ENCODE measurements around the gene NCKAP5. TPM values are rescaled to one million over a fixed set of nuclear protein-coding genes. Genes with fewer than 3 reads are reported as not detected.
"Not testable (repeated sequence)": the region's sequence is repeated elsewhere in the genome, so short reads cannot be mapped to it uniquely, and the experiment has no call there.

The NCKAP5 gene
- polyA plus RNA-seq, 4 donors, result 3.1 to 8.4 (median 7.2) TPM

DNA sequence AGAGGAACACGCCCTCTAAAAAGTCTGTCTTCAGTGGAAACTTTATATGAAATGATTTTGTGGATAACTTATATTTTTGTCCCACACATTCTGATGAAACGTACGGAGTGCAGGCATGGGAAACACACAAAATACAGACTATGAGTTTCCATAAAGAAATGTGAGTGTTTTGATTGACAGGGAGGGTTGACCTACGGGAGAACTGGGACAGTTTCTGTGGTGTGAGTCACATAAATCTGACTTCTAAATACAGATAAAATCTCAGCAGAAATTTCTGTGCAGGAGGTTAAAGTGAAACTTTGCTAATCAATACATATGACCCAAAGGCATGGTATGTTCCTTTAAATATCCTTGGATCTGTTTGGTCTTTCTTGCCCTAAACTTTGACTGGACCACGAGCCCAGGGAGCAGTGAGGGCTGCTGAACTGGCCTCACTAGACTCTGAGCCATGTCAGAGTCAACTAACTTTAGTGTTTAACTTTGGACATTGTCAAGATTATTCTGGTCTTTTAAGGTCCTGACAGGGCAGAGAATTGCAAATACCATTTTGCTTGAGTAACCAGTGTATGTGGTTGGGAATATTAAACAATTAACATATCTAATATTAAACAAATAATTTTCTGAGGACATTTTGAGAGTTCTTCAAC is 691.4 kb downstream of the NCKAP5 start:
- DNase-seq (ENCODE audit: low read depth in 4 of 4, low spot score in 3 of 4), result no peak

DNA sequence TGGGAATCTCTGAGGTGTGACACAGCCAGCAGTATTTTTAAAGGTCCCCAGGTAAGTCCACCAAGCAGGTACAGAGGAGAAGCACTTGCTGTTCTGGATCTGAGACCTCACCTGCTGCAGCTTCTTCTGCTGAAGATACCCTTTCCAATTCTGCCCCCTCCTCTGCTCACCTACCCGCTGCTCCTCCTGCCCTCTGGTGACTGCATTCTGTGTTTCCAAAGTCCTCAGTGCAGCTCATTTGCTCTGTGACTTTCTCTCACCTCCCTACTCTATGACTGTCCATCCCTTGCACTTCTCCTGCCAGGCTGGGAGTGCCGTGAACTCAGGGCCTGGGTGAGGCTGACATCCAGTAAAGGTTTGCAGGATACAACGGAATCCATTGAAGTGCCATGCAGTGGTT is 693.1 kb downstream of the NCKAP5 start:
- DNase-seq (ENCODE audit: low read depth in 4 of 4, low spot score in 3 of 4), result no peak

DNA sequence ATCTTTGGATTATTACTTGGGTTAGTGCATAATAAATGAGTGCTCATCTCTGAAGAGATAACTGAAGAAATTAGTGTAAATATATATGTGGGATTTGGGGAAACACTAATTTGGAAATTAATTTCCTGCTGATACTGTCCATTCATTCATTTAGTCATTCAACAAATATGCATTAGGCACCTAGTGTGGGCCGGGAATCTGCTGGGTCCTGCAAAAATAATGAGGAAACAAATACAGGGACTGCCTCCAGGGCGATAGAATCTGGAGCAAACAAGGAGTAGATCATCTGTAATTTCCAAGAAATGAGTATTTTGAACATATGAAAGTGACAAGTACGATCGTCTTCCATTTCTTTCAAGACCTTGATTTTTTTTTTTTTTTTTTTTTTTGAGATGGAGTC is 694.5 kb downstream of the NCKAP5 start:
- DNase-seq (ENCODE audit: low read depth in 4 of 4, low spot score in 3 of 4), result no peak

DNA sequence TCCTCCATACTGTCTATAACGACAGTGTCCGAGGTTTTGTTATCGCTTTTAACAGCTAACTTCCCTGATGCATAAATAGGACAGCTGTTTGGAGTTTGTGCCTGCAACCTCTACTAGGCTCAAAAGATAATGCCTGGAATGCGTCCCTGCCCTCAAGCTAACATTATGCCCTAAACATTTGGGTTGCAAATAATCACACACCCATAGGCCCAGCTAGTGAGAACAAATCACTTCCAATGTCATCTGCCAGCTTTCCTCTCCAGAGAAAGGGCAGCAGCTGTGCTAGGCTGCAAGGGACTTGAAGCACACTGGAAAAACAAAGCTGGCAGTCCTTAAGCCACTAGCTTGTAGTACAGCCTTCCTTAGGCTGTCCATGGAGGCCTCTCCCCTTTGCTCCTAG is 696.4 kb downstream of the NCKAP5 start:
- DNase-seq (ENCODE audit: low read depth in 4 of 4, low spot score in 3 of 4), result no peak

DNA sequence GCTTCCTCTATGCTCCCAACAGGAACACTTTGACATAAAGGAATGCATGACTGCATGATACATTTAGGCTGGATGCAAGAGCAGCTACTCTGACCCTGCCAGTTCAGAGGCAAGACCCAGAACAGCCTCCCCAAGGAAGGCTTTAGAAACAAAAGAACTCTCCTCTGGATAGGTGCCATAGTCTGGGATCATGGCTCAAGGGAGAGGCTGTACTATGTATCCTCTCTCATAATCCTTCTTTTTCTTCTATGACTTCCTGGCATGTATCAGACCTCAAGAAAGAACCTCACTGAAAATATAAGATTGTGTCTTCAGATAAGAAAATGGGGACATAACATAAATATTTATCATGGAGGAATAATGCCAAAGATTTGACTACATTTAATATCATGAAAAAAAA is 704.3 kb downstream of the NCKAP5 start:
- DNase-seq (ENCODE audit: low read depth in 4 of 4, low spot score in 3 of 4), result no peak

DNA sequence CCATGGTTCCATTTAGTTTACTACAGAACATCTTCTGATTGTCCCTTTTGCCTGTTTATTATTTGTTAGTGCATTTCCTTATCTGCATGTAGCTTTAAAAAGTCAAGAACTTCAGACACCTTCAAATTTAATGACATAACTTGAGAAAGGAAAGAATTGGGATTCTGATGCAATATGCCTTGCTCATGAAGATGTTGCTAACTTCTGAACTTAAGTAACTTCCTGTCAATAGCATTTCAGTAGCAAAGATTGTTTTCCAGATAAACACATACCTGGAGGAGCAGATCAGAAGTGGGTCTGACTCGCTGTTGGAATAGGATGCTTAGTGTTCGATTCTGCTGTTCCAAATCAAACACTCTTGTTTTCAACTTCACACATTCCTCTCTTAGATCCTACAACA is 708.0 kb downstream of the NCKAP5 start:
- DNase-seq (ENCODE audit: low read depth in 4 of 4, low spot score in 3 of 4), result no peak

DNA sequence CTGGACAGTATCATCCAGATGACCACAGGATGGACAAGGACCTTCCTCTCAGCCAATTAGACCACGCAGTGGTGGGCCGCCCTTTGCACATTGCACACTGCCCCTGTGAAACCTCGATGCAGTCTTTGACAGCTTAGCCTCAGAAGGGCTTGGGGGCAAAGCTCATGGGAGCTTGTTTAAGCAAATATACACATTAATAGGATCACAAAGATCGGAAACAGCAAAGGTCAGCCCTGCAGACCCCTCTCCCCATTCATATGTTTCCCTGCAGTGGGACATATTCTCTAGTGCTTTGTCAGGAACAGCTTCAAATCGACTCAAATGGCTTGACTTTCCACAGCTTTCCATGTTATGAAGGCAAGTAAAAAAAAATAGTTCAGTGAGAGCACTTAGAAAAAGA is 708.7 kb downstream of the NCKAP5 start:
- no peak for DNase-seq (ENCODE audit: low read depth in 4 of 4, low spot score in 3 of 4)

DNA sequence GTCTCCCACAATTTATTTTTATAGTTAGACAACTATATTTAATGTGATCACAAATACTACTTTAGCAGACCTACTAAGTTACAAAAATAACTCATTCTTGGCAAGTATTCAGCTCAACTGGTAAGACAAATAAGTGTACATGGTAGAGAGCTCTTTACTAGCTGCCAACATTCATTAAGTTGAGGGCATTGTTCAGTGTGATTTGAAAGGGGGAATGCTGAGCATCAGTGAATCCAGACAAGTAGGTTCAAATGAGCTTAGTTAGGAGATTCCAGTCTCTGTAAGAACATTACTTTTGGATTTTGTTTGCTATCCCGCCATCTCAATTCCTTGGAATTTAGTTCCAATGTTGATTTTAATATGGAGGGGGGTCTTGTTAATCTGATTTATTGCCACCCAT is 710.9 kb downstream of the NCKAP5 start:
- no peak for DNase-seq (ENCODE audit: low read depth in 4 of 4, low spot score in 3 of 4)

DNA sequence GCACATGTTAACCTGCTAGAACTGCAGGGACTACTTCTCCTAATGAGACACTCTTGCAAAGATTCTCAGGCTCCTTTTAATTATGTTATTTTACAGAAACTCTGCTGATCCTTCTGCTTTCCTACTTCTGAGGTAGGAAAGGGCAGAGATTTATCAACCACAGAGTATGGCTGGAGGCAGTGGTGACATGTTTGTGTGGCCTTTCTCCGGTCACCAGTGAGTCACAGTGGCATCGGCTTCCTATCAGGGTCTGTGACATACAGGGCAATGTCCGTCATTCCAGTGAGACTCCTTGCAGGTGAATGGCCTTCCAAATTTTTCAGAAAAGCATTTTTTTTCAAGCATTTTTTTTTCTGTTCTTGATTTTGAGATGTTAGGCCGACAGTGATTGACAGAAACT is 717.6 kb downstream of the NCKAP5 start:
- no peak for DNase-seq (ENCODE audit: low read depth in 4 of 4, low spot score in 3 of 4)

DNA sequence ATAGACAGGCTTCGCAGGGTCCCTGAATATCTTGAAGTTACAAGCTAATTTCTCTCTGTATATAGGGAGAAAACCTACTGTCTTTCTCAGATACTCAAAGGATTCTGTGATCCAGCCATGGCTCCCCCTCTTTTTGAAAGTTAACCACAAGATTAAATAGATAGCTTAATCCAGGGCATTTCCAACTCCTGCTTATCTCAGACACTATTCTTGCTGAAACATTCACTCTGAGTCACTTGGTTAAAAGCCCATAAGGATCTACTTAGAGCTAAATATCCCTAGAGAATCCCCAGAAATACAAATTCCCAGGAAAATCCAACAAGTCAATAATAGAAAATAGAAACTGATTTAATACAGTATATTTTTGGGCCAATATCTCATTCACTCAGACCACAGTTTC is 719.1 kb downstream of the NCKAP5 start:
- no peak for DNase-seq (ENCODE audit: low read depth in 4 of 4, low spot score in 3 of 4)

DNA sequence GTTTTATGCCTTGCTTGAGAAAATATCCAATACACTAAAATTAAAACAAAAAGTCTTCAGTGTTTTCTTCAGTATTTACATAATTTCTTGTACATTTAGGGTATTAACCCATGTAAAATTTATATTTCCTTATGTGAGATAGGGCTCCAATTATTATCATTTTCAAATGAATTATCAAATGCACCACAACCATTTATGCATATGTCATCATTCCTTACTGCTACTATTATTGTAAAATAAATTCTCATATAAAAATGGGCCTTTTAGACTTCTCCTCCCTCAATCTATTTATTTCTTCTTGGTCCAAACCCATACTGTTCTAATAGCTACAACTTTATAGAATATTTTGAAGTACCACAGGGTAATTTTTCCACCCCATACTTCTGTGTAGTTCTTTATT is 722.9 kb downstream of the NCKAP5 start:
- no peak for DNase-seq (ENCODE audit: low read depth in 4 of 4, low spot score in 3 of 4)

DNA sequence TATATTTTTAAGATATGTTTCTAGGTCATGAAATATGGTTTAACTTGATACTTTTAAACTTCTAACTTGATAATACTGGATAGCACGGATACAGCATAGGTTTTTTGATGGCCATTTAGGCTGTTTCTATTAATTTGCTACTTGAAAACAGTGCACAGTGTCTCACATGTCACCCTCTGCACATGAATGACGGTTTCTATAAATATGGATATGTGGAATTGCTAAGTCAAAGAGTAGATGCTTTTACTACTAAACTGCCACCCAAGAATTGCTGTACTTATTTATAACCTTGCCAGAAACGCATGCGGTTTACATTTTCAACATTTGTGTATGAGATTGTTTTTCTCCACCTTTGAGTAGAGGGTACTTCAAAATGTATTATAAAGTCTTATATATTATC is 723.7 kb downstream of the NCKAP5 start:
- DNase-seq (ENCODE audit: low read depth in 4 of 4, low spot score in 3 of 4), result no peak

DNA sequence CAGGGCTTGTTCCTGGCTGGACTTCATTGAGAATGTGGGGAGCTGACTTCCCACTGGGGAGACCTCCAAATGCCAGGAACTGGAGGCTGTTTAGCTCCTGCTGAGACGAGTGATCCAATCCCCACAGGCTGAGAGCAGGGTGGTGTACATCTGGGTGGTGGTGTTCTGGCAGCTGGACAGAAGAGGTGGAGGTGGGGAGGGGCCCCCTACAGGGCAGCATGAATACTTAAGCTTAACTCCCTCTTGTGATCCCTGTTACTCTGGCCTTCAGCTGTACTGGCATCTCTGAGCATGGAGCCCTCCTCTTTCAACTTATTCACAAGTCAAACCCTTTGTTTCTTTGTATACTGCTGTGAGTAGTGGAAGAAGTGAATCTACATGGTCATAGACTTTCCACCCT is 730.5 kb downstream of the NCKAP5 start:
- no peak for DNase-seq (ENCODE audit: low read depth in 4 of 4, low spot score in 3 of 4)

DNA sequence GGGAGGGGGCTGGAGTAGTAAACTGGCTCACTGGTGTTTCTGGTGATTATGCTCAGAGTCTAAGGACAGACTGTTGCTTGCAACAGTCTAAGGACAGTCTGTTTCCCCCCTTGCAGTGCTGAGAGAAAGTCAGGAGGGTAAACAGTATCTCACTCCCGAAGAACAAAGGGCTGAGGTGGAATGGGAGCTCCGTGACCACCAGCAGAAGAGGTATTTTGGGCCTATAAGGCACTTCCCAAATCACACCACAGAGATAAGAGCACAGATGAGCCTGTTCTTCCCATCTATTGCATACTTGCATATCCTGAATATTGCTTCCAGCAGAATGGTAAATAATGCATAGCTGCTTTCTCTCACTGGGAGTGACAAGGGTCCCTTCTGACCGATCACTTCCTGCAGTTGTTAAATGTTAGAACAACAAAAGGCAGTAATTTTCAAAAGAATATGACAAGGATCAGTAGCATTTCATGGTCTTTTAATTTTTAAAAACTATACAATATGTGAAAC is 737.9 kb downstream of the NCKAP5 start:
- DNase-seq (ENCODE audit: low read depth in 4 of 4, low spot score in 3 of 4), result no peak

DNA sequence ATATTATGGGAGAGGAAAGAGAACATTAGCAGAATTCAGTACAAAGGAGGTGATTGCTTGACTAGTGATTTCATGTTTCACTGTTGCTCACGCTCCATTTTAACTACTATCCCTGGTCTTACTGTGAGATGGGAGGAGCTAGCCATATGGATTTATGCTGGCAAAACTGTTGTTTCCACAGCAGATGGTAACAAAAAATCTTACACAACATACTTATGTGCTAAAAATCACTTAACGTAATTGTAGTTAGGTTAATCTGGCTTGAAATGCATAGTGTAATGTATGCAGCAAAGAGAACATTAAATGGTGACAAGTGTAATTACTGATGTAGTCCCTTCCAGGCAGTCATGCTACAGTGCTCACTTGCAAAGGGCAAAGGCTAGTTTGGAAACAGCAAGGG is 742.7 kb downstream of the NCKAP5 start:
- DNase-seq (ENCODE audit: low read depth in 4 of 4, low spot score in 3 of 4), result no peak

DNA sequence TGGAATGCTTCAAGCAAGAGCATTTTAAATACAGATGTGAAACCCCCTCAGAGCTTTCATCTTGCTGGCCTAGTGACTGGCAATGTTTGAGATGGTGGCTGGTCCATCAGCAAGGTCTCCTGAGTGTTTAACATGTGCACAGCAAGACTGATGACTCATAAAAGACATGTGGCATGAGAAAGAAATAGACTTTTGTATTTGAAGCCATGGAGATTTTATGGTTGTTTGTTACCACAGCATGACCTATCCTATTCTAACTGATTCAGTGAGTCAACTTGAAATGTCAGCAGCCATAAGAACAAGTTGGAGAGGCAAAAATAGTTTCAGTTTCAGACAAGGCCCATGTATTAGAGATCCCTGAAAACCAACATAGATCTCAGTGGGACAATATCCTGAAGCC is 743.5 kb downstream of the NCKAP5 start:
- no peak for DNase-seq (ENCODE audit: low read depth in 4 of 4, low spot score in 3 of 4)

DNA sequence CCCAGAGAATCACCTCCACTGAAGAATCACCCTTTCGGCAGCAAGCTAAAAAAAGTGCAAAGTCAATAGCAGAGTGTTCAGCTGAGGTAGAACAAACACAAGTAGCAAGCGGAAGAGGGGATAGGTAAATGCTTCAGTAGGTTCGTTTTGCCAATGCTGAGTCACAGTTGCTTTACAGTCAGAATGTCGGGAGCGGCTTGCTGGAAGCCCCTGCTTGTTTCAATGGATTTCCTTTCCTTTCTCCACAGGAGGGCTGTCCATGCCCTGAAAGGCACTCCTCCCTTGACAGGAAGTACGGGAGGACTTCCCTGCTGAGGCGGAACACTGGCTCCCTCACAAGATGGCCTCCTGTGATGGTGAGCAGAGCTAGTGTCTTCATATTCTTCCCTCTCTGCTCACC is 752.0 kb downstream of the NCKAP5 start:
- no peak for DNase-seq (ENCODE audit: low read depth in 4 of 4, low spot score in 3 of 4)

DNA sequence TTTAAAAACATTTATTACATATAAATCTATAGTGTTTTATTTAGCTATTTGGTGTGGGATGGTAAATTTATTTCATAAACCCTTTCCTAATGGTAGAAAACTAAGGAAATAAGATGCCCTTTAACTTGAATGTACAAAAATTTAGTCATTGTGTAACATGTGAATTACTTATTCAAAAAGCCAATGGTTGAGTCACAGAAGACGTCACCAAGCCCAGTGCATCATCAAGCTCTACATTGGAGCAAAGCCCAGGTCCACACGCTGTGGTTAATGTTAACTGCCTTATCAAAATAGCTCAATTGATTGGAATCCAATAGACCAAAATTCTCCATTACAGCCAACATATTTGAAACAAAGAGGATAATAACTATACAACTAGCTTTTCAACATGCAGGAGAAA is 752.7 kb downstream of the NCKAP5 start:
- DNase-seq (ENCODE audit: low read depth in 4 of 4, low spot score in 3 of 4), result no peak

DNA sequence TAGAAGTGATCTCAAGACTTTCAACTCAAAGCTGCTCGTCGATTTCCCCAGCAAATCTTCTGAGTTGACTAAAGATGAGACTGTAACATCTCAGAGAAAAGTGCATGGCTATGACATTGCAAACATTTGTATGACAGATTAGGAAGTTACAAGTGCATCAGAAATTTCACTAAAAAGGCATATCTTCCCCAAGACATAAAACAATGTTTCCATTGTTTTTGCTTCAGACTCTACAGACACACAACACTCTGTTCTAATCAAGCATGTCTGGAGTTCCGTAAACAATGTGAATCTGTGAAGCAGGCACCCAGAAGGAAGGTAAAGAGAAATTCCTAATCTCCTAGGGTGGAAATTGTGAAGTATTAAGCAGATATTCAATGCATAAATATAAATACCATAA is 753.6 kb downstream of the NCKAP5 start:
- no peak for DNase-seq (ENCODE audit: low read depth in 4 of 4, low spot score in 3 of 4)

DNA sequence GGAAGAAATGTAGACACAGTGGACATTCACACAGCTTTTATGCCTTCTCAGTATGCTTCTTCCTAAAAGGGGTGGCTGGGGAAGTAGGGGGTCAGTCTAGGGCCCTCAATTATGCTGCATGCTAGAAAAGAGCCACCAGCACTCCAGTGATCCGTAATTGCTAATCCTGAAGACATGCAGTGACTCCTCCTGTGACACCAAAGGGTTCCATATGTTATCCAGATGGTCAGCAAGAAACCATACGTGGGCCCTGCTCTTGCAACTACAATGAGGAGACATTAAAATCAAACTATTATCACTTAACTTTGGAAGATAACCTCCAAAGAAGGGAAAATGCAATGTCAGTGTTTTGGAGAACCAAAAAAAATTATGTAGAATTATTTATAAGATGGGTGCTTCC is 754.8 kb downstream of the NCKAP5 start:
- DNase-seq (ENCODE audit: low read depth in 4 of 4, low spot score in 3 of 4), result no peak

DNA sequence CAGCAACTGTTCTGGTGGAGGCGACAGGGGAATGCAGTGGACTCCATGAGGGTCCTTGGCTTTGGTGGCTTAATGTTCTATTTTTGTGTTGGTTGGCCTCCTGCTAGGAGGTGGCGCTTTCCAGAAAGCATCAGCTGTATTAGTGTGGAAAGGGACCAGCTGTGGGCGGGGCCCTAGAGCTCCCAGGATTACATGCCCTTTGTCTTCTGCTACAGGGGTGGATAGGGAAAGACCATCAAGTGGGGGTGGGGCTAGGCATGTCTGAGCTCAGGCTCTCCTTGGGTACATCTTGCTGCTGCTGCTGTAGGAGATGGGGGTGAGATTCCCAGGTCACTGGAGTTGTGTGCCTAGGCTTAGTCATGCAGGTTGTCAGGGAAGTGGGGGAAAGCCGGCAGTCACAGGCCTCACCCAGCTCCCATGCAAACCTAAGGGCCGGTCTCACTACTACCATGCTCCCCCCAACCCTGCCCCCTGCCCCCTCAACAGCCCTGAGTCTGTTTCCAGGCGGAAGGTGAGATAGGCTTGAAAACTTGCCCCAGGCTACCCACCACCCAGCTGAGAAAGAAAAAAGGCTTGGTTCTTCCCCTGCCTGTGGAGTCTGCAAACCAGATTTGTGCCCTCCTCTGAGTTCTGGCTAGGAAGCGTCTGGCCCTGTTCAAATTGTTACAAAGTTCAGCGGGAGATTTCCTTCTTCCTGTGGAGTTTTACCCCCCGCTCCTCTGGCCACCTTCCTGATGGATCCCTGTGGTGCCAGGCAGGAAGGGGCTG is 756.9 kb downstream of the NCKAP5 start:
- DNase-seq (ENCODE audit: low read depth in 4 of 4, low spot score in 3 of 4), result no peak

DNA sequence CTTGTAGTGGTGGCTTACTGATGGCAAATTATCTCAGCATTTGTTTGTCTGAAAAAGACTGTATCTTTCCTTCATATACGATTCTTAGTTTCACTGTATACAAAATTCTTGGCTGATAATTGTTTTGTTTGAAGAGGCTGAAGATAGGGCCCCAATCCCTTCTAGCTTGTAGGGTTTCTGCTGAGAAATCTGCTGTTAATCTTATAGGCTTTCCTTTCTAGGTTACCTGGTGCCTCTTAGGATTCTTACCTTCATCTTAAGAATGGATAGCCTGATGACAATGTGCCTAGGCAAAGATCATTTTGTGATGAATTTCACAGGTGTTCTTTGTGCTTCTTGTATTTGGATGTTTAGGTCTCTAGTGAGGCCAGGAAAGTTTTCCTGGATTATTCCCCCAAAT is 758.3 kb downstream of the NCKAP5 start:
- not testable (repeated sequence) for DNase-seq (ENCODE audit: low read depth in 4 of 4, low spot score in 3 of 4)
